HepG2 (cell line): ENCODE data around the gene TMEM121. TPM values are rescaled to one million over a fixed set of nuclear protein-coding genes. Genes with fewer than 3 reads are reported as not detected.

Experiments
- DZIP1 ChIP-seq: sonication (generic); formaldehyde crosslinking; IDR thresholded peaks from 2 replicates; pipeline ENCODE4 v1.5.0; 2020; ENCODE audit warnings: mild to moderate bottlenecking, missing genetic modification reagents
- HHEX ChIP-seq: IDR thresholded peaks from 2 replicates; pipeline ENCODE4 v1.6.1; 2016; ENCODE audit warnings: control low read depth
- HNRNPLL ChIP-seq: fragments of 200-400 bp; formaldehyde crosslinking; IDR thresholded peaks from 2 replicates; pipeline ENCODE4 v1.6.1; 2017; ENCODE audit warnings: mild to moderate bottlenecking, low read depth, low read length; ENCODE audit not compliant: poor library complexity, severe bottlenecking
- PCBP2 ChIP-seq: fragments of 200-400 bp; formaldehyde crosslinking; optimal IDR thresholded peaks from 2 replicates; pipeline ENCODE3; 2018; ENCODE audit warnings: low read length, low read depth; ENCODE audit not compliant: poor library complexity, severe bottlenecking
- TBP ChIP-seq: sonication (generic); formaldehyde crosslinking; IDR thresholded peaks from 2 replicates; pipeline ENCODE4 v1.5.0; 2020; ENCODE audit warnings: missing genetic modification reagents
- ZNF10 ChIP-seq: sonication (generic); formaldehyde crosslinking; IDR thresholded peaks from 2 replicates; pipeline ENCODE4 v1.4.0; 2020; ENCODE audit warnings: mild to moderate bottlenecking, low read depth, missing genetic modification reagents, borderline replicate concordance
- ZNF318 ChIP-seq: sonication (generic); formaldehyde crosslinking; IDR thresholded peaks from 2 replicates; pipeline ENCODE4 v1.4.0; 2020; ENCODE audit warnings: mild to moderate bottlenecking, missing genetic modification reagents
- ZNF83 ChIP-seq: sonication (generic); formaldehyde crosslinking; IDR thresholded peaks from 2 replicates; pipeline ENCODE4 v1.4.0; 2020; ENCODE audit warnings: missing genetic modification reagents, mild to moderate bottlenecking, borderline replicate concordance
- polyA plus RNA-seq, 8 experiments: library from polyadenylated mRNA; depleted of rRNA in 3 of 8; stranded (reverse) in 7 of 8; unstranded in 1 of 8; fragments of >200 nt; fragmentation: Illumina TruSeq in 4 of 8; extraction: Trizol in 4 of 8; gene quantifications; 2 replicates each; pipeline versions ENCODE4 v1.2.1 to v1.2.3, GENCODE V29; 2011 to 2016; ENCODE audit warnings: low read depth in 4 of 8, missing spikeins in 1 of 8, mixed read lengths in 1 of 8; ENCODE audit not compliant: insufficient read depth in 1 of 8
- total RNA-seq, 5 experiments: library from RNA; depleted of rRNA; stranded (reverse); fragments of >200 nt; fragmentation: Illumina TruSeq; extraction: Trizol; gene quantifications; 2 replicates each; pipeline ENCODE4 v1.2.3, GENCODE V29; 2016; ENCODE audit warnings: low read depth in 1 of 5
- TF ChIP-seq, protein P1 (sequence below): sonication (generic); formaldehyde crosslinking; IDR thresholded peaks from 2 replicates; pipeline ENCODE4 v1.4.0; 2020; ENCODE audit warnings: mild to moderate bottlenecking, missing genetic modification reagents
- TF ChIP-seq, protein P2 (sequence below): sonication (generic); formaldehyde crosslinking; IDR thresholded peaks from 2 replicates; pipeline ENCODE4 v1.5.0; 2020; ENCODE audit warnings: missing genetic modification reagents, mild to moderate bottlenecking, borderline replicate concordance

TMEM121 gene
- total and polyA plus RNA-seq, 2 of the 13 experiments (the other 11 are each of a cell fraction or from before 2014, with no cell fraction given): 6.6 to 19.0 TPM

DNA sequence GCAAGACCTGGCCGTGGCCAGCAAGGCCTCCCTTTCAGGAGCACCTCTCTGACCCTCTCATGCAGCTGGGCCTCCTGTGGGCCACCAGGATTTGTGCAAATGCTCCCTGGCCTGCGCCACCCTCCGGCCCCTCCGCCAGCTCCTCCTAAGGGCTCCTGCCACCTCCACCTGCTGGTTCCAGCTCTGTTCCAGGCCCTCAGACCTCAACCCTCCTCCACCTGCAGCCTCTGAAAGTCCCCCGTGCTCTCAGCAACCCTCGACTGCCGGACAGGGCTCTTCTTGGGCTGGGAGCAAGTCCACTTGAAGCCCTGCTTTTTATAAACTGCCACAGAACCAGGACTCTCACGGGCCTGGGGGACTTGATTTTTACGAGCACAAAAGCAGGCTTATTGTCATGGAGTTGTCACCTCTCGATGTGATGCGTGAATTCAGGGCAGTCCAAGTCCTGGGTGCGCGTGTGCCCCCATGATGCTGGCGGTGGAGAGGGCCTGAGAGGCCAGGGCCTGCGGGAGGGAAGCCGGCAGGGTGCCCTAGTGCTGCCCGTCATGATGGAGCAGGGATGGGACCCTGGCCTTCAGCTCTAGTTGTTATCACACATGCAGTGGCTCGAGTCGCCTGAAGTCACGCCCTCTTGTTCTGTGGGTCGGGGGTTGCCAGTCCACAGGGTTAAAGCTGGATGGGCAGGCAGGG is 26.2 kb upstream of the TMEM121 start (continued):
- no peak for TF ChIP-seq HHEX (CRISPR knock-in tag)
- no peak for TF ChIP-seq TBP (CRISPR knock-in tag)
- no peak for TF ChIP-seq DZIP1 (CRISPR knock-in tag)
- TF ChIP-seq, protein P1, sequence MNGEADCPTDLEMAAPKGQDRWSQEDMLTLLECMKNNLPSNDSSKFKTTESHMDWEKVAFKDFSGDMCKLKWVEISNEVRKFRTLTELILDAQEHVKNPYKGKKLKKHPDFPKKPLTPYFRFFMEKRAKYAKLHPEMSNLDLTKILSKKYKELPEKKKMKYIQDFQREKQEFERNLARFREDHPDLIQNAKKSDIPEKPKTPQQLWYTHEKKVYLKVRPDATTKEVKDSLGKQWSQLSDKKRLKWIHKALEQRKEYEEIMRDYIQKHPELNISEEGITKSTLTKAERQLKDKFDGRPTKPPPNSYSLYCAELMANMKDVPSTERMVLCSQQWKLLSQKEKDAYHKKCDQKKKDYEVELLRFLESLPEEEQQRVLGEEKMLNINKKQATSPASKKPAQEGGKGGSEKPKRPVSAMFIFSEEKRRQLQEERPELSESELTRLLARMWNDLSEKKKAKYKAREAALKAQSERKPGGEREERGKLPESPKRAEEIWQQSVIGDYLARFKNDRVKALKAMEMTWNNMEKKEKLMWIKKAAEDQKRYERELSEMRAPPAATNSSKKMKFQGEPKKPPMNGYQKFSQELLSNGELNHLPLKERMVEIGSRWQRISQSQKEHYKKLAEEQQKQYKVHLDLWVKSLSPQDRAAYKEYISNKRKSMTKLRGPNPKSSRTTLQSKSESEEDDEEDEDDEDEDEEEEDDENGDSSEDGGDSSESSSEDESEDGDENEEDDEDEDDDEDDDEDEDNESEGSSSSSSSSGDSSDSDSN: no peak
- no peak for TF ChIP-seq ZNF10 (CRISPR knock-in tag)
- no peak for TF ChIP-seq ZNF318
- TF ChIP-seq HNRNPLL: peak; percentile 5
- TF ChIP-seq ZNF83: no peak; the same call in 1 of the 2 replicates
- TF ChIP-seq PCBP2: no peak
- TF ChIP-seq, protein P2, sequence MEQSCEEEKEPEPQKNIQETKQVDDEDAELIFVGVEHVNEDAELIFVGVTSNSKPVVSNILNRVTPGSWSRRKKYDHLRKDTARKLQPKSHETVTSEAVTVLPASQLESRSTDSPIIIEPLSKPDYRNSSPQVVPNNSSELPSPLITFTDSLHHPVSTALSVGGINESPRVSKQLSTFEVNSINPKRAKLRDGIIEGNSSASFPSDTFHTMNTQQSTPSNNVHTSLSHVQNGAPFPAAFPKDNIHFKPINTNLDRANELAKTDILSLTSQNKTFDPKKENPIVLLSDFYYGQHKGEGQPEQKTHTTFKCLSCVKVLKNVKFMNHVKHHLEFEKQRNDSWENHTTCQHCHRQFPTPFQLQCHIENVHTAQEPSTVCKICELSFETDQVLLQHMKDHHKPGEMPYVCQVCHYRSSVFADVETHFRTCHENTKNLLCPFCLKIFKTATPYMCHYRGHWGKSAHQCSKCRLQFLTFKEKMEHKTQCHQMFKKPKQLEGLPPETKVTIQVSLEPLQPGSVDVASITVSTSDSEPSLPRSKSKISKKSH (CRISPR knock-in tag): 0 out of 2 replicates have a peak, but pooled peaks have one; percentile 8
